GM23338 (cell line): Measurements from ENCODE around the gene SCN1B. TPM values are rescaled to one million over a fixed set of nuclear protein-coding genes. Genes with fewer than 3 reads are reported as not detected.

Experiments
- ATAC-seq: fragments of 200-7000 bp; cut with Tn5 transposase; 3 replicates; pipeline ENCODE4 v1.9.1; 2020
- DNase-seq: peaks from one replicate; pipeline ENCODE4 v3.0.0-alpha.2; 2015; ENCODE audit warnings: low spot score
- H2AFZ ChIP-seq: fragments of 200-600 bp; sonication (generic); 2 replicates; pipeline ENCODE4 v1.8.0; 2016; ENCODE audit warnings: antibody characterized with exemption, mild to moderate bottlenecking, moderate library complexity
- H3F3A ChIP-seq: fragments of 200-600 bp; sonication (generic); replicated peaks from 2 replicates; pipeline ENCODE4 v1.8.0; 2017; ENCODE audit warnings: antibody characterized with exemption, mixed run types, low read depth
- H3K27ac ChIP-seq: fragments of 200-600 bp; sonication (generic); 2 replicates; pipeline ENCODE4 v1.6.1; 2016; ENCODE audit warnings: low read depth
- H3K27me3 ChIP-seq: fragments of 200-600 bp; sonication (generic); 2 replicates; pipeline ENCODE4 v1.8.0; 2016; ENCODE audit warnings: mild to moderate bottlenecking, mixed run types, moderate library complexity; ENCODE audit not compliant: insufficient read depth
- H3K36me3 ChIP-seq: fragments of 200-600 bp; sonication (generic); 2 replicates; pipeline ENCODE4 v1.8.0; 2016; ENCODE audit warnings: mild to moderate bottlenecking; ENCODE audit not compliant: insufficient read depth
- H3K4me1 ChIP-seq: fragments of 200-600 bp; sonication (generic); 2 replicates; pipeline ENCODE4 v1.8.0; 2016; ENCODE audit warnings: mild to moderate bottlenecking, moderate library complexity; ENCODE audit not compliant: insufficient read depth
- H3K4me2 ChIP-seq: fragments of 200-600 bp; sonication (generic); 2 replicates; pipeline ENCODE4 v1.7.1; 2017; ENCODE audit warnings: mixed run types
- H3K4me3 ChIP-seq: fragments of 200-600 bp; sonication (generic); 2 replicates; pipeline ENCODE4 v1.6.1; 2016; ENCODE audit warnings: mixed run types
- H3K79me2 ChIP-seq: fragments of 200-600 bp; sonication (generic); replicated peaks from 2 replicates; pipeline ENCODE4 v1.8.0; 2017; ENCODE audit warnings: mild to moderate bottlenecking; ENCODE audit not compliant: insufficient read depth
- H3K9me2 ChIP-seq: fragments of 200-600 bp; sonication (generic); 2 replicates; pipeline ENCODE4 v1.8.0; 2017; ENCODE audit not compliant: insufficient read depth
- H4K20me1 ChIP-seq: fragments of 200-600 bp; sonication (generic); replicated peaks from 2 replicates; pipeline ENCODE4 v1.8.0; 2017; ENCODE audit warnings: mild to moderate bottlenecking; ENCODE audit not compliant: insufficient read depth
- H3K27ac Mint-ChIP-seq: 2 replicates; pipeline ENCODE4 v1.8.0; 2020; ENCODE audit warnings: inconsistent platforms, mild to moderate bottlenecking, moderate library complexity, mixed read lengths
- H3K27me3 Mint-ChIP-seq: 3 replicates; pipeline ENCODE4 v1.8.0; 2022; ENCODE audit warnings: low read depth, mild to moderate bottlenecking, moderate library complexity, mixed read lengths, inconsistent platforms; ENCODE audit not compliant: insufficient read depth, poor library complexity
- H3K36me3 Mint-ChIP-seq: 3 replicates; pipeline ENCODE4 v1.8.0; 2021; ENCODE audit warnings: low read depth, mild to moderate bottlenecking, inconsistent platforms, moderate library complexity, mixed read lengths
- H3K4me1 Mint-ChIP-seq: 3 replicates; pipeline ENCODE4 v1.8.0; 2020; ENCODE audit warnings: mild to moderate bottlenecking, inconsistent platforms, mixed read lengths
- H3K4me3 Mint-ChIP-seq: 3 replicates; pipeline ENCODE4 v1.8.0; 2021; ENCODE audit warnings: moderate library complexity, mild to moderate bottlenecking, inconsistent platforms, mixed read lengths
- H3K9me3 Mint-ChIP-seq: 3 replicates; pipeline ENCODE4 v1.8.0; 2020; ENCODE audit warnings: moderate library complexity, mild to moderate bottlenecking, inconsistent platforms, mixed read lengths
- EZH2 ChIP-seq: fragments of 200-600 bp; sonication (generic); IDR thresholded peaks from one replicate; pipeline ENCODE4 v1.8.0; 2017; ENCODE audit warnings: antibody characterized with exemption, mild to moderate bottlenecking, low read depth; ENCODE audit not compliant: unreplicated experiment
- EZH2phosphoT487 ChIP-seq: fragments of 200-600 bp; sonication (generic); IDR thresholded peaks from one replicate; pipeline ENCODE4 v1.8.1; 2018; ENCODE audit warnings: antibody characterized with exemption; ENCODE audit not compliant: unreplicated experiment
- NANOG ChIP-seq: IDR thresholded peaks from 2 replicates; pipeline ENCODE4 v1.6.1; 2016; ENCODE audit warnings: antibody characterized with exemption, borderline replicate concordance
- POLR2AphosphoS5 ChIP-seq: IDR thresholded peaks from 2 replicates; pipeline ENCODE4 v1.6.1; 2016; ENCODE audit warnings: antibody characterized with exemption, low read depth
- ZNF331 ChIP-seq: fragments of 250-450 bp; sonication (Bioruptor Pico); IDR thresholded peaks from 2 replicates; pipeline ENCODE4 v1.5.0; 2020; ENCODE audit warnings: low read depth, mild to moderate bottlenecking, moderate library complexity
- ZNF462 ChIP-seq: fragments of 250-450 bp; sonication (Bioruptor Pico); IDR thresholded peaks from 2 replicates; pipeline ENCODE4 v1.5.0; 2020; ENCODE audit warnings: mild to moderate bottlenecking, moderate library complexity
- polyA plus RNA-seq: library from polyadenylated mRNA; unstranded; fragments of >200 nt; fragmentation: Nextera tagmentation; extraction: Ambion mirVana; gene quantifications from 2 replicates; pipeline ENCODE4 v1.2.1, GENCODE V29; 2016
- total RNA-seq: library from RNA; depleted of rRNA; stranded (reverse); fragments of >200 nt; shearing (Covaris generic); gene quantifications from 2 replicates; pipeline ENCODE4 v1.2.3, GENCODE V29; 2014
- TF ChIP-seq, protein P1 (sequence below), 2 experiments: fragments of 200-600 bp in 1 of 2; sonication (generic) in 1 of 2; conservative IDR thresholded peaks; 2 replicates each; pipeline versions ENCODE4 v1.5.1 to v1.6.1; 2016 to 2017; ENCODE audit warnings: antibody characterized with exemption in 2 of 2, low read depth in 2 of 2, mild to moderate bottlenecking in 2 of 2, moderate library complexity in 1 of 2
- TF ChIP-seq, protein P2 (sequence below): IDR thresholded peaks from 2 replicates; pipeline ENCODE4 v1.6.1; 2016; ENCODE audit warnings: antibody characterized with exemption

The SCN1B gene
- total and polyA plus RNA-seq, 2 experiments from 2014 or later: 1.7 to 4.8 TPM

- H3K27ac ChIP-seq: no peak overlapping the region
- no peak overlapping the region for H3K4me3 ChIP-seq
- H4K20me1 ChIP-seq: no peaks in the 10 kb centered on the region
- Mint-ChIP-seq H3K4me3 (no peak overlapping the region), H3K27ac (no peak overlapping the region), H3K27me3 (peaks cover 15% of the 10 kb centered on the region), H3K4me1 (peaks cover 16% of the 10 kb centered on the region; the same call in 2 of the 3 replicates), H3K9me3 (no peaks in the 10 kb centered on the region), H3K36me3 (no peaks in the 10 kb centered on the region; the same call in 2 of the 3 replicates)
- no peak for TF ChIP-seq NANOG
- TF ChIP-seq ZNF462 (CRISPR knock-in tag): no peak
- TF ChIP-seq ZNF331 (CRISPR knock-in tag): no peak
- no peak for TF ChIP-seq POLR2AphosphoS5
- no peak for TF ChIP-seq EZH2phosphoT487
- TF ChIP-seq, protein P1, sequence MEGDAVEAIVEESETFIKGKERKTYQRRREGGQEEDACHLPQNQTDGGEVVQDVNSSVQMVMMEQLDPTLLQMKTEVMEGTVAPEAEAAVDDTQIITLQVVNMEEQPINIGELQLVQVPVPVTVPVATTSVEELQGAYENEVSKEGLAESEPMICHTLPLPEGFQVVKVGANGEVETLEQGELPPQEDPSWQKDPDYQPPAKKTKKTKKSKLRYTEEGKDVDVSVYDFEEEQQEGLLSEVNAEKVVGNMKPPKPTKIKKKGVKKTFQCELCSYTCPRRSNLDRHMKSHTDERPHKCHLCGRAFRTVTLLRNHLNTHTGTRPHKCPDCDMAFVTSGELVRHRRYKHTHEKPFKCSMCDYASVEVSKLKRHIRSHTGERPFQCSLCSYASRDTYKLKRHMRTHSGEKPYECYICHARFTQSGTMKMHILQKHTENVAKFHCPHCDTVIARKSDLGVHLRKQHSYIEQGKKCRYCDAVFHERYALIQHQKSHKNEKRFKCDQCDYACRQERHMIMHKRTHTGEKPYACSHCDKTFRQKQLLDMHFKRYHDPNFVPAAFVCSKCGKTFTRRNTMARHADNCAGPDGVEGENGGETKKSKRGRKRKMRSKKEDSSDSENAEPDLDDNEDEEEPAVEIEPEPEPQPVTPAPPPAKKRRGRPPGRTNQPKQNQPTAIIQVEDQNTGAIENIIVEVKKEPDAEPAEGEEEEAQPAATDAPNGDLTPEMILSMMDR (conservative IDR thresholded peaks at IDR 0.05; ENCODE audit: low read depth in 2 of 2): no peak
- no peak for TF ChIP-seq EZH2
- TF ChIP-seq, protein P2, sequence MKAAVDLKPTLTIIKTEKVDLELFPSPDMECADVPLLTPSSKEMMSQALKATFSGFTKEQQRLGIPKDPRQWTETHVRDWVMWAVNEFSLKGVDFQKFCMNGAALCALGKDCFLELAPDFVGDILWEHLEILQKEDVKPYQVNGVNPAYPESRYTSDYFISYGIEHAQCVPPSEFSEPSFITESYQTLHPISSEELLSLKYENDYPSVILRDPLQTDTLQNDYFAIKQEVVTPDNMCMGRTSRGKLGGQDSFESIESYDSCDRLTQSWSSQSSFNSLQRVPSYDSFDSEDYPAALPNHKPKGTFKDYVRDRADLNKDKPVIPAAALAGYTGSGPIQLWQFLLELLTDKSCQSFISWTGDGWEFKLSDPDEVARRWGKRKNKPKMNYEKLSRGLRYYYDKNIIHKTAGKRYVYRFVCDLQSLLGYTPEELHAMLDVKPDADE: no peak
- H3K9me2 ChIP-seq: no peaks in the 10 kb centered on the region
- peaks cover 13% of the 10 kb centered on the region for H3K4me1 ChIP-seq
- no peaks in the 10 kb centered on the region for H3K79me2 ChIP-seq
- 0 out of 2 replicates have a peak, but pooled peaks cover 5% of the 10 kb centered on the region for H3F3A ChIP-seq
- no peak overlapping the region for H3K4me2 ChIP-seq
- H3K27me3 ChIP-seq: no peaks in the 10 kb centered on the region
- H3K36me3 ChIP-seq: no peaks in the 10 kb centered on the region
- DNase-seq: no peak
- H2AFZ ChIP-seq: no peak overlapping the region
- ATAC-seq: no peak
Observed at GRCh38 chr19:35088131-35088913, 58.1 kb downstream of the SCN1B start.
